Ovary (tissue), 3 donors: ENCODE data around the gene THRB.

ENCODE experiments used
- CTCF ChIP-seq, 3 donors: fragments of 450-650 bp in 2 of 3; fragments of 200-600 bp in 1 of 3; IDR thresholded peaks; one replicate each; pipeline versions ENCODE4 v1.5.1 to v1.8.0; 2016 to 2022; ENCODE audit warnings: antibody characterized with exemption in 3 of 3, mild to moderate bottlenecking in 1 of 3
- EP300 ChIP-seq: sonication (generic); formaldehyde crosslinking; IDR thresholded peaks from one replicate; pipeline ENCODE4 v1.6.1; 2017; ENCODE audit warnings: antibody characterized with exemption
- donor health status: DM: no; HTN: no; CAD: no.

- no peak for TF ChIP-seq CTCF (IDR thresholded peaks at IDR 0.05)
- no peak for TF ChIP-seq EP300
Measured at GRCh38 chr3:24072193-24072592, 422.5 kb downstream of the THRB start.
